Right lobe of liver (tissue), 6 donors: Measurements from ENCODE around the gene NXNL1. TPM values are rescaled to one million over a fixed set of nuclear protein-coding genes. Genes with fewer than 3 reads are reported as not detected.

ENCODE experiments used
- ATAC-seq, 4 donors: fragments of 200-7000 bp; cut with Tn5 transposase; one replicate each; pipeline ENCODE4 v1.9.1; 2020; ENCODE audit warnings: mild to moderate bottlenecking in 4 of 4, moderate library complexity in 4 of 4
- DNase-seq, 3 donors: peaks; one replicate each; pipeline ENCODE4 v3.0.0-alpha.2; 2020
- H3K27ac ChIP-seq, 3 donors: fragments of 200-600 bp; one replicate each; pipeline ENCODE4 v1.8.0; 2022
- H3K27me3 ChIP-seq, 2 donors: fragments of 200-600 bp; one replicate each; pipeline ENCODE4 v1.8.0; 2022
- H3K36me3 ChIP-seq, 4 donors: fragments of 200-600 bp; sonication (generic) in 1 of 4; one replicate each; pipeline versions ENCODE4 v1.5.1 to v1.8.0; 2017 to 2022; ENCODE audit warnings: control low read depth in 1 of 4
- H3K4me1 ChIP-seq, 4 donors: fragments of 200-600 bp; sonication (generic) in 1 of 4; one replicate each; pipeline versions ENCODE4 v1.5.1 to v1.8.0; 2017 to 2022; ENCODE audit warnings: control low read depth in 1 of 4
- H3K4me3 ChIP-seq, 3 donors: fragments of 200-600 bp; one replicate each; pipeline ENCODE4 v1.8.0; 2022
- H3K9me3 ChIP-seq, 4 donors: fragments of 200-600 bp; sonication (generic) in 1 of 4; one replicate each; pipeline versions ENCODE4 v1.5.1 to v1.8.0; 2017 to 2022; ENCODE audit warnings: control low read depth in 1 of 4
- POLR2A ChIP-seq: fragments of 450-650 bp; IDR thresholded peaks from one replicate; pipeline ENCODE4 v1.6.1; 2017; ENCODE audit warnings: antibody characterized with exemption, mild to moderate bottlenecking
- WGBS: methylation state at CpG from one replicate; pipeline ENCODE4 v1.1.6; 2018; ENCODE audit warnings: low coverage, low lambda C conversion rate; ENCODE audit not compliant: insufficient coverage; ENCODE audit errors: missing lambda C conversion rate; 5-methylcytosine and 5-hydroxymethylcytosine counted together
- intact Hi-C, 2 donors: fragments of 100-400 bp; cut with DNase I; formaldehyde crosslinking; loops; one replicate each; pipeline versions ENCODE4 v1.11.2 to v1.14.1; 2022
- total RNA-seq, 6 experiments: library from RNA; depleted of rRNA in 2 of 6; stranded (reverse); fragments of >200 nt in 2 of 6; fragmentation: NEBNext Ultra II Directional in 3 of 6; extraction: Animal tissue kit (Norgen Biotek cat#: 25700) in 3 of 6; gene quantifications; one replicate each; pipeline versions ENCODE4 v1.1.0 to v1.2.4, GENCODE V29; 2016 to 2023
- TF ChIP-seq, protein P1 (sequence below), 4 donors: fragments of 200-600 bp in 3 of 4; fragments of 450-650 bp in 1 of 4; IDR thresholded peaks; one replicate each; pipeline versions ENCODE4 v1.5.1 to v1.8.0; 2016 to 2022; ENCODE audit warnings: antibody characterized with exemption in 4 of 4, mild to moderate bottlenecking in 2 of 4
- donor health status: DM: no; HTN: yes; CAD: no.
- donor health status: DM: no; HTN: no; CAD: no.
- donor health status: DM: no; HTN: no; CAD: no.
- donor health status: DM: no; HTN: yes; CAD: no.
- donor health status: DM: no; HTN: yes; CAD: no.

The NXNL1 gene
- total RNA-seq, 6 experiments from 2014 or later: not detected

GRCh38 chr19:17406887-17407196 lies 53.9 kb downstream of the NXNL1 start:
- H3K36me3 ChIP-seq: peaks cover 0 to 2% (median 0%) of the 10 kb centered on the region in 4 donors
- peaks cover 0 to 9% (median 0%) of the 10 kb centered on the region in 4 donors for H3K4me1 ChIP-seq
- no peaks in the 10 kb centered on the region for H3K27me3 ChIP-seq
- TF ChIP-seq POLR2A: no peak
- TF ChIP-seq, protein P1, sequence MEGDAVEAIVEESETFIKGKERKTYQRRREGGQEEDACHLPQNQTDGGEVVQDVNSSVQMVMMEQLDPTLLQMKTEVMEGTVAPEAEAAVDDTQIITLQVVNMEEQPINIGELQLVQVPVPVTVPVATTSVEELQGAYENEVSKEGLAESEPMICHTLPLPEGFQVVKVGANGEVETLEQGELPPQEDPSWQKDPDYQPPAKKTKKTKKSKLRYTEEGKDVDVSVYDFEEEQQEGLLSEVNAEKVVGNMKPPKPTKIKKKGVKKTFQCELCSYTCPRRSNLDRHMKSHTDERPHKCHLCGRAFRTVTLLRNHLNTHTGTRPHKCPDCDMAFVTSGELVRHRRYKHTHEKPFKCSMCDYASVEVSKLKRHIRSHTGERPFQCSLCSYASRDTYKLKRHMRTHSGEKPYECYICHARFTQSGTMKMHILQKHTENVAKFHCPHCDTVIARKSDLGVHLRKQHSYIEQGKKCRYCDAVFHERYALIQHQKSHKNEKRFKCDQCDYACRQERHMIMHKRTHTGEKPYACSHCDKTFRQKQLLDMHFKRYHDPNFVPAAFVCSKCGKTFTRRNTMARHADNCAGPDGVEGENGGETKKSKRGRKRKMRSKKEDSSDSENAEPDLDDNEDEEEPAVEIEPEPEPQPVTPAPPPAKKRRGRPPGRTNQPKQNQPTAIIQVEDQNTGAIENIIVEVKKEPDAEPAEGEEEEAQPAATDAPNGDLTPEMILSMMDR (IDR thresholded peaks at IDR 0.05): no peak
- WGBS: 0% methylated on average over 2 of the region's 2 CpGs
- peak in 1 of 3 donors; percentile 62 for DNase-seq
- H3K27ac ChIP-seq: peak overlapping the region; percentile 71 to 95 (median 92)
- intact Hi-C loops: no loop called here
- ATAC-seq: peak; percentile 18 to 61 (median 48)
- H3K9me3 ChIP-seq: no peaks in the 10 kb centered on the region
- peak overlapping the region; percentile 4 to 62 (median 51) for H3K4me3 ChIP-seq

GRCh38 chr19:17406046-17406886 lies 54.5 kb downstream of the NXNL1 start:
- intact Hi-C loops: no loop called here
- DNase-seq: no peak
- Histone ChIP-seq H3K9me3 (no peaks in the 10 kb centered on the region), H3K27ac (peak overlapping the region; percentile 71 to 95 (median 92)), H3K27me3 (no peaks in the 10 kb centered on the region), H3K4me3 (peak overlapping the region; percentile 36 to 62 (median 51)), H3K36me3 (peaks cover 0 to 4% (median 0%) of the 10 kb centered on the region in 4 donors), H3K4me1 (peaks cover 0 to 9% (median 0%) of the 10 kb centered on the region in 4 donors)
- TF ChIP-seq, protein P1 (IDR thresholded peaks at IDR 0.05): no peak
- no peak for TF ChIP-seq POLR2A
- peak; percentile 1 to 8 (median 5) for ATAC-seq
- 16% methylated on average over 8 of the region's 10 CpGs for WGBS

Other genes starting within 250 kb of the NXNL1 start
- gene USE1, start 245.6 kb downstream of the NXNL1 start, total RNA-seq: 10 to 100 TPM; 13.5 to 20.3 (median 18.6) TPM
- 10 to 100 TPM; 17.8 to 64.2 (median 31.2) TPM for gene OCEL1, start 234.7 kb downstream of the NXNL1 start, total RNA-seq
- 100 to 1,000 TPM in 1 of 6 experiments, 10 to 100 TPM in 5; 48.5 to 105 (median 80.9) TPM for gene NR2F6, start 215.0 kb downstream of the NXNL1 start, total RNA-seq
- gene USHBP1, start 196.2 kb downstream of the NXNL1 start, total RNA-seq: 1 to 10 TPM in 5 of 6 experiments, under 1 TPM in 1; 0.81 to 3.6 (median 1.7) TPM
- 10 to 100 TPM; 29.2 to 51.3 (median 37.9) TPM for gene BABAM1, start 193.5 kb downstream of the NXNL1 start, total RNA-seq
- gene ANKLE1, start 179.0 kb downstream of the NXNL1 start, total RNA-seq: under 1 TPM; 0.06 to 0.65 (median 0.37) TPM
- gene ABHD8, start 157.5 kb downstream of the NXNL1 start, total RNA-seq: 10 to 100 TPM in 5 of 6 experiments, 1 to 10 TPM in 1; 8.3 to 27.3 (median 15.8) TPM
- 100 to 1,000 TPM in 4 of 6 experiments, 10 to 100 TPM in 2; 63.5 to 363 (median 122) TPM for gene MRPL34, start 155.1 kb downstream of the NXNL1 start, total RNA-seq
- 10 to 100 TPM; 10.4 to 23.4 (median 14.1) TPM for gene DDA1, start 151.4 kb downstream of the NXNL1 start, total RNA-seq
- gene ANO8, start 126.1 kb downstream of the NXNL1 start, total RNA-seq: 1 to 10 TPM; 5.0 to 8.8 (median 6.6) TPM
- 10 to 100 TPM; 10.3 to 23.6 (median 13.6) TPM for gene GTPBP3, start 123.4 kb downstream of the NXNL1 start, total RNA-seq
- 10 to 100 TPM in 1 of 6 experiments, 1 to 10 TPM in 4, under 1 TPM in 1; 0.78 to 16.6 (median 4.1) TPM for gene PLVAP, start 83.6 kb downstream of the NXNL1 start, total RNA-seq
- gene CCDC194, start 66.7 kb downstream of the NXNL1 start, total RNA-seq: 1 to 10 TPM in 1 of 6 experiments, under 1 TPM in 3, not detected in 2; 0.26 to 1.2 (median 0.36) TPM
- 100 to 1,000 TPM in 3 of 6 experiments, 10 to 100 TPM in 3; 78.2 to 157 (median 96.2) TPM for gene BST2, start 55.3 kb downstream of the NXNL1 start, total RNA-seq
- gene MVB12A, start 40.9 kb downstream of the NXNL1 start, total RNA-seq: 10 to 100 TPM; 13.5 to 38.0 (median 15.8) TPM
- gene TMEM221, start 12.3 kb downstream of the NXNL1 start, total RNA-seq: under 1 TPM in 3 of 6 experiments, not detected in 3; 0.12 to 0.19 (median 0.16) TPM
- 10 to 100 TPM in 1 of 6 experiments, 1 to 10 TPM in 5; 5.1 to 12.3 (median 6.1) TPM for gene SLC27A1, start 9.6 kb upstream of the NXNL1 start, total RNA-seq
- gene PGLS, start 50.7 kb upstream of the NXNL1 start, total RNA-seq: 10 to 100 TPM; 31.7 to 60.0 (median 38.8) TPM
- gene COLGALT1, start 94.7 kb upstream of the NXNL1 start, total RNA-seq: 10 to 100 TPM; 23.2 to 36.8 (median 31.1) TPM
- gene UNC13A, start 227.4 kb upstream of the NXNL1 start, total RNA-seq: under 1 TPM in 1 of 6 experiments, not detected in 5; 0.02 TPM